Purkinje cell (primary cell): Measurements from ENCODE around the gene RAD18. TPM values are rescaled to one million over a fixed set of nuclear protein-coding genes. Genes with fewer than 3 reads are reported as not detected.

ENCODE experiments used
- polyA plus RNA-seq: library from polyadenylated mRNA; unstranded; fragments of >200 nt; fragmentation: Nextera tagmentation; gene quantifications from 2 replicates; pipeline ENCODE4 v1.2.1, GENCODE V29; 2014

The RAD18 gene
- polyA plus RNA-seq, result 6.9 and 31.1 TPM in 2 replicates

GRCh38 chr3:8963137-8963853 lies at the start of gene RAD18:
RAD18 (minus strand) TSS chr3:8963472; CDS start chr3:8963385, 87 bp downstream.

Other genes with a start within 250 kb of the RAD18 start
- gene CAV3, start 229.7 kb downstream of the RAD18 start, polyA plus RNA-seq, result 1.7 and 6.7 TPM in 2 replicates
- 2.4 and 3.7 TPM in 2 replicates for gene OXTR, start 193.9 kb downstream of the RAD18 start, polyA plus RNA-seq